NCI-H1105 treated with DMSO at 0.1 percent for 48 hours (cell line): ENCODE measurements around the gene MARCHF9.
A peak's percentile ranks its signal among the peaks of the same experiment; 100 is the strongest.

Experiments used
- DNase-seq: peaks from one replicate; lab custom pipeline; 2025; lab: John Stamatoyannopoulos, UW

MARCHF9 gene

GRCh38 chr12:57800965-57801364 is 46.1 kb downstream of the MARCHF9 start:
- DNase-seq, result no peak

- no peak for DNase-seq
Observed at GRCh38 chr12:57802607-57803006, 47.7 kb downstream of the MARCHF9 start.

DNA sequence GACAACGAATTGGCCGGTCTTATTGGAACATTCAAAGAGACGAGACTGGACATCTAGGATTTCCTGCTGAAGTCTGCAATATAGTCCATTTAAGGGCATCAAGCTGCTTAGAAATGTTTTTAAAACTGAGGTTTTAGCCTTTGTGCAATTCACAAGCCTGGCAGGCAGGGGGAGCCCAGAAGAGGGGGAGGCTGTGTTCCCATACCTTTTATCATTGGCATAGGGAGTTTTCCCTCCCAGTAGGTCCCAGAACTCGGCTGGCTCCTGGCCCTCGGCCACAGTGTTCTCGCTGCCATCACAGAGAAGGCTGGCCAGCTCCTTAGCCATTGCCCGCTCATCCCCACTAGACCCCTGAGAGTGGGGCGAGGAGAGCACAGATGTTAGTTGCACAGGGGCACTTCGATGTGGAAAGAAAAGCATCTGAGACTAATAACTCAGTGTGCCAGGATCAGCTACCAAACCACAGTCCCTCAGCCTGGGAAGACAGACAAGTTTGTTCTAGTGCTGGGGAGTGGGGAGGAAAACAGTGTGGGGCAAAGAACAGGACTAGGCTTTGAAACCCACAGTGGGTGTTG is 48.5 kb downstream of the MARCHF9 start:
- DNase-seq, result peak; percentile 24

GRCh38 chr12:57806677-57807076 is 51.8 kb downstream of the MARCHF9 start:
- DNase-seq, result no peak

DNA sequence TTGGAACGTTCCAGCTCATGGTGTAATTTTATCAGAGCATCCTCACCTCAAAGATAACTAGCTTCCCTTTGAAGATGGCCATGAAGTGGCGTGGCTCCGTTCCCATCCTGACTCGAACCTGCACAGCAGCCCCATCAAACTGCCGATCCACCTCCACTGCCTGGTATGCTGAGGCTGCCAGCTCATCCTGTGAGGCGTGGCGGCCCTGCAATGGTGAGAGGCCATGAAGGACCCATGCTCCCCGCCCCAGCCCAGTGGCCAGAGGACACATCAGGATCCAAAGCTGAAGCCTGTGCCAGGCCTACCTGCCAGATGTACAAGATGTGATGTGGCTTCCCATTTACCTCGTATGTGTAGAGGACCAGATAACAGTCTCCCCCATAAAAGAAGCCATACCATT is 52.4 kb downstream of the MARCHF9 start:
- no peak for DNase-seq

GRCh38 chr12:57808351-57808750 is 53.4 kb downstream of the MARCHF9 start:
- DNase-seq, result no peak

GRCh38 chr12:57809425-57809824 is 54.5 kb downstream of the MARCHF9 start:
- DNase-seq, result no peak
